AG08396 (cell line): ENCODE data around the gene RGS17.
A peak's percentile ranks its signal among the peaks of the same experiment; 100 is the strongest.
"Not testable (repeated sequence)": the region's sequence is repeated elsewhere in the genome, so short reads cannot be mapped to it uniquely, and the experiment has no call there.

Experiments
- DNase-seq: peaks from one replicate; pipeline ENCODE4 v3.0.0; 2012; ENCODE audit warnings: low spot score, mixed read lengths

The RGS17 gene

GRCh38 chr6:153131037-153131981, at the start of gene RGS17:
RGS17 (minus strand) TSS chr6:153131282; CDS start chr6:153044018, 87,264 bp downstream.
- peak; percentile 98 for DNase-seq

GRCh38 chr6:153172815-153173214, 41.7 kb upstream of the RGS17 start:
- DNase-seq: no peak

- peak; percentile 23 for DNase-seq
These were observed 39.4 kb upstream of the RGS17 start for GRCh38 chr6:153170511-153170910.

- DNase-seq: no peak
These were observed 36.8 kb upstream of the RGS17 start for GRCh38 chr6:153167907-153168306.

- peak; percentile 44 for DNase-seq
These were observed 36.2 kb upstream of the RGS17 start for GRCh38 chr6:153167061-153167891.

GRCh38 chr6:153162646-153163045, 31.6 kb upstream of the RGS17 start:
- DNase-seq: no peak

- no peak for DNase-seq
These were observed 31.1 kb upstream of the RGS17 start for GRCh38 chr6:153162172-153162571.

GRCh38 chr6:153160221-153160620, 29.1 kb upstream of the RGS17 start:
- no peak for DNase-seq

- DNase-seq: no peak
These were observed 19.8 kb upstream of the RGS17 start for GRCh38 chr6:153150752-153151440.

GRCh38 chr6:153150371-153150751, 19.3 kb upstream of the RGS17 start:
- DNase-seq: no peak

GRCh38 chr6:153149891-153150290, 18.8 kb upstream of the RGS17 start:
- DNase-seq: no peak

GRCh38 chr6:153146413-153146812, 15.3 kb upstream of the RGS17 start:
- no peak for DNase-seq

- no peak for DNase-seq
These were observed 14.5 kb upstream of the RGS17 start for GRCh38 chr6:153145591-153145990.

GRCh38 chr6:153143200-153143599, 12.1 kb upstream of the RGS17 start:
- no peak for DNase-seq

GRCh38 chr6:153140299-153140698, 9.2 kb upstream of the RGS17 start:
- no peak for DNase-seq

GRCh38 chr6:153138930-153139329, 7.8 kb upstream of the RGS17 start:
- DNase-seq: no peak

- no peak for DNase-seq
These were observed 4.6 kb upstream of the RGS17 start for GRCh38 chr6:153135681-153136080.

GRCh38 chr6:153133667-153134066, 2.6 kb upstream of the RGS17 start:
- not testable (repeated sequence) for DNase-seq

GRCh38 chr6:153130515-153131036, 506 bp downstream of the RGS17 start:
- peak; percentile 53 for DNase-seq

GRCh38 chr6:153129873-153130514, 1.1 kb downstream of the RGS17 start:
- DNase-seq: peak; percentile 52

- DNase-seq: no peak
These were observed 4.9 kb downstream of the RGS17 start for GRCh38 chr6:153126218-153126617.
